A549 treated with ZK216348 at 1 μM for 4 hours (cell line): ENCODE results near the gene UTRN. TPM values are rescaled to one million over a fixed set of nuclear protein-coding genes. Genes with fewer than 3 reads are reported as not detected.

Experiments used
- total RNA-seq: library from RNA; stranded (reverse); fragments of 200-300 nt; extraction: Qiagen RNA extraction; gene quantifications from 5 replicates; pipeline ENCODE4 v1.2.3, GENCODE V29; 2022; ENCODE audit warnings: low read depth

Gene UTRN
- total RNA-seq, result 7.6 to 12.4 TPM (median 11.6 TPM) in 5 replicates

DNA sequence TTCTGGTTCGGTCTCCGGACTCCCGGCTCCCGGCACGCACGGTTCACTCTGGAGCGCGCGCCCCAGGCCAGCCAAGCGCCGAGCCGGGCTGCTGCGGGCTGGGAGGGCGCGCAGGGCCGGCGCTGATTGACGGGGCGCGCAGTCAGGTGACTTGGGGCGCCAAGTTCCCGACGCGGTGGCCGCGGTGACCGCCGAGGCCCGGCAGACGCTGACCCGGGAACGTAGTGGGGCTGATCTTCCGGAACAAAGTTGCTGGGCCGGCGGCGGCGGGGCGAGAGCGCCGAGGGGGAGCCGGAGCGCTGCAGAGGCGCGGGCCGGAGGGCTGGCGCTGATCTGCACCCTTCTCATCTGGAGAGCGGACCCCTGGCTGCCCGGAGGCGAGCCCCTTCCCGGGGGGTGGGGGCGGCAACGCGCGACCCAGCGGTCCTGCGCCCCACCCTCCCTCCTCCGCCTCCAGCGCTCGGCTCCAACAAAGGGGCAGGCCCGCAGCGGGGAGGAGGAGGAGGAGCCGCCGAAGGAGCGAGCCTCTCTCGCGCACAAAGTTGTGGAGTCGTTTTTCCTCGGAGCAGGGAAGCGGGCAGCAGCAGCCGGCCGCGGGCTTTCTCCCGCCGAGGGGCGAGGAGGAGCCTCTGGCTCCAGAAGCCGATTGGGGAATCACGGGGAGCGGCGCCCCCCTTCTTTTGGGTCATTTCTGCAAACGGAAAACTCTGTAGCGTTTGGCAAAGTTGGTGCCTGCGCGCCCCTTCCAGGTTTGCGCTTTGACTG, at the start of gene UTRN:
TSS of gene UTRN (plus strand) at position 553 of the 765 bp plus-strand sequence. CDS start 6,494 bp downstream, outside the sequence.

Other genes with a start within 250 kb of the UTRN start
- 171 to 220 TPM (median 201 TPM) in 5 replicates for gene SF3B5, start 189.8 kb upstream of the UTRN start, total RNA-seq
- gene STX11, start 134.8 kb upstream of the UTRN start, total RNA-seq, result 2.1 to 2.6 TPM (median 2.5 TPM) in 5 replicates